Inferior parietal cortex (tissue), 1 donor: ENCODE results near the gene ELAVL2.

ENCODE experiments used
- DNase-seq: peaks from one replicate; pipeline ENCODE4 v3.0.0-alpha.2; 2016; ENCODE audit errors: extremely low spot score

The ELAVL2 gene

GRCh38 chr9:23662320-23662719 is 163.7 kb downstream of the ELAVL2 start:
- no peak for DNase-seq

DNA sequence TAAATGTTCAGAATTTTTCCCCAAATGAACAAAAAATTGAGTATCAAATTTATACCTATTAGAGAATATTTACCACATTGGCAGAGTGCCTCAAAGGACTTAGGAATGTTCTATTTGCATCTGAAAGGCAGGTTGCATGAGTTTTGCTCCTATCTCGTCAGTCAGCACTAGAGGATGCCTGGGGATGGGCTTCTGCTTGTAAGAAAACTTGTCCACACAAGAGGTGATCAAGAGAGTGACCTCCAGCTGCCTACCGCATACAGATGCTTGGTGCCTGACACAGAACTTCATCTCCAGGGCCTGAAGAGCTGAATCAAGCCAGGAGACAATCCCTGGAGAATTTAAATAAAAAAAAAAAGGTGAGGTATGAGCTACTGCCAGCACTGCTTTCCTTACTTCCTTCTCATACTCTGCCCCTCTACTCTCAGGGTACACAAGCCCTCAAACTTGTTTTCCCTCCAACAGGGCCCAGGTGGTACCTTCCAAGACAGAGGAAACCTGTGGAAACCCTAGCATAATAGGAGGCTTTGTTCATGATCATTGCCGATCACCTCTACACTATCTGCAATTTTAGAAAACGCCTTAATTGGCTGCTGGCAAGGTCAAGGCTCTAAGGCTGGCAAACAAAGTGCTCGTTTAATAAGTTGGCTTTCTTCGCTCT is 166.6 kb downstream of the ELAVL2 start:
- DNase-seq, result no peak

GRCh38 chr9:23658376-23659258 is 167.4 kb downstream of the ELAVL2 start:
- no peak for DNase-seq

- DNase-seq, result no peak
Measured at GRCh38 chr9:23651051-23651450, 175.0 kb downstream of the ELAVL2 start.

GRCh38 chr9:23648651-23649050 is 177.4 kb downstream of the ELAVL2 start:
- no peak for DNase-seq

DNA sequence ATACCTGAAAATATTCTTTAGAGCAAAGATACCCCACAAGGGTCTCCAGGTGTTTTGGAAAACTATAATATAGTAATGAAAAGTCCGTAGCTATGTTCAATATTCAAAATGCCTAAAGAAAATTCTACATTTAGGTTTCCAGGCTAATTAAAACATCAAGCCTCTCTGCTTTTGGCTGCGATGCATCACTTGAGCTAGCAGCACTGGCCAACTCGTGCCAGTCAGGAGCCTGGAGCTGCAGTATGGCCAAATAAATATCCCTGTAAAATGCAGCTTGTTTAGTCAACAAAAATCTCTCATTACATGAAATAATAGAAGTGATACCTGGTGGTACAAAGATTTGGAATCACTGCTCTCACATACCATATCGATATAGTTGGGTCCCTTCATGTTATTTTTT is 181.1 kb downstream of the ELAVL2 start:
- DNase-seq, result no peak

- DNase-seq, result no peak
Measured at GRCh38 chr9:23644326-23644725, 181.7 kb downstream of the ELAVL2 start.

- no peak for DNase-seq
Measured at GRCh38 chr9:23643656-23644258, 182.3 kb downstream of the ELAVL2 start.
